Stimulated activated CD4-positive, alpha-beta T cell treated with anti-CD3 and anti-CD28 coated beads, TNF-alpha, amount 100 ng/mL, for 48 hours (primary cell): Measurements from ENCODE around the gene PHC3.
"Not testable (repeated sequence)": the region's sequence is repeated elsewhere in the genome, so short reads cannot be mapped to it uniquely, and the experiment has no call there.

Source experiments
- DNase-seq, 3 donors: peaks; one replicate each; pipeline ENCODE4 v3.0.0-alpha.2; 2020; ENCODE audit warnings: low read depth in 3 of 3

PHC3 gene

DNA sequence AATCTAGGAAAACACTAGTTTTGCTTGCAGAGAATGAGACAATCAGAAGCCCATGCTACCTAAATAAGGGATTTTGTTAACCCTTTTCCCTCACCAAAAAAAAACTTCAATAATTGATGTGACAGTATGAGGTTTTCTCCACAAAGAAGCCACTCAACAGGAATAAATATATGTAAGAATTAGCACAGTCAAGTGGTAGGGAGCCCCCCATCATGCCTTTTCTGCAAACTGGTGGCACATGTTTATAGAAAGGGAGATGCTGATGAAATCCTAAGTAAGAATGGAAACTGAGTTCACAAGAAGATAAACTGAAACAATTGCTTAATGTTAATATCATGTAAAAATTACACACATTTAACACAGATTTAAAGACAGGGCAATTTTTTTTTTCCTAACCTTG lies 51.0 kb downstream of the PHC3 start:
- no peak for DNase-seq

DNA sequence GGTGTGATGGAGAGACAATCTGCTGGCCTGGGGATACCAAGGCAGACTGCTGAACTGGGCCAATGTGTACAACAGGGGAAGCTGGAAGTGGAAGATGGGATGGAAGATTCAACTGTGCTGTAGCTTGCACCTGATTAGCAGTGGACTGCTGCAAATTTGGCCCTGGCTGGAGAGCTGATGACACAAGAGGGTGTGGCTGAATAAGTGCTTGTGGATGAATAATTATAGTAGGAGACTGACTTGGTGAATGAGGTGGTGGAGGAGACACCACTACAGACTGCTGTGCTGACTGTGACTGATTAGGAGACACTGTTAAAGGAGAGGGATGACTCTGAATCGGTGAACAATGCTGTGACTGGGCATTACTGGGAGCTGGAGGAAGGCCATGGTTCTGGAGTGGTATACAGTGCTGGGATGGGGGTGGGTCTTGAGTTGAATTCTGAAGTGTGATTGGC lies 52.5 kb downstream of the PHC3 start:
- no peak for DNase-seq

DNA sequence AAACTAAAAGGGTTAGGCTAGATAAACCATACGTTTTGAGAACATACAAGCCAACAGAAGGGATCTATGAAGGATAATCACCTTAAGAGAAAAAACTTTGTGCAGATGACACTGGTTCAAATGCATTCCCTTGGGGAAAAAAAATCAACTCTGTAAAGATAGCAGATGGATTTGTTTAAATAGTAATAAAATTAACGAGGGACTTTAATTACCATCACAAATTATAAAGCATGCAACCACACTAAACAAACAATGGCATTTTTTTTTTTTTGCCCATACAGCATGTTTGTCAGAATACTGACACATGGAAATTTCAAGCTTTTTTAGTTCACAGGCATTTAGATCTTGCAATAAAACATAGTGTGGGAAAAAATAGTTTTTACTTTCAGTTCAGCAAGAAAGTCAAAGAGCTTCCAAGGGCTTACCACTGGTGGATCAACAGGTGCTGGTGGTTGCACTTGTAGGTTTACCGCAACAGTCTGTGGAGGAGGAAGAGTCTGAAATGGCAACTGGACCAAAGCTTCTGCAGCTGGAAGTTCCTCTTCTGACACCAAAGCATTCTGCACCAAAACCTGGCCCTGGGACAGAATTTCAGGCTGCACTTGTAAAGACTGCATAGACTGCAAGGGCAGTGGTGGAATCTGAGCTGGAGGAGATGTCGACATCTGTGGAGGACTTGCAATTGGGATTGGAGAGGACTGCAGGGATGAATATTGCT lies 53.1 kb downstream of the PHC3 start:
- DNase-seq, result no peak

DNA sequence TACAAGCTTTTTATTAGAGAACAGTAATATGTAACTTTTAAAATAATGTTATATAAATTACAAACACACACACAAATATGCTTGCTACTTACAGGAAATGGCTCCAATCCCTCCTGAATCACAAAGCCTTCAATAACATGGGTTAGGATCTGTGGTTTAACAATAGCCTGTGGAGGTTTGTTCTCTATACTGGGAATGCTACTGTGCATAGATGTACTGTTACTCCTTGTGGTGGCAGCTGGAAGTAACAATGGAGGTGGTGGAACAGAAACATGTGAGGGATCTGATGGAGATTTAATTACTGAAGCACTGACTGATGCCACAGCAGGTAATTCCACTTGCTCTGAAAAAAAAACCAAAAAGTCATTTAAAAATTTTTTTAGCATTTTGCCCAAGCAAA lies 64.4 kb downstream of the PHC3 start:
- DNase-seq, result no peak

DNA sequence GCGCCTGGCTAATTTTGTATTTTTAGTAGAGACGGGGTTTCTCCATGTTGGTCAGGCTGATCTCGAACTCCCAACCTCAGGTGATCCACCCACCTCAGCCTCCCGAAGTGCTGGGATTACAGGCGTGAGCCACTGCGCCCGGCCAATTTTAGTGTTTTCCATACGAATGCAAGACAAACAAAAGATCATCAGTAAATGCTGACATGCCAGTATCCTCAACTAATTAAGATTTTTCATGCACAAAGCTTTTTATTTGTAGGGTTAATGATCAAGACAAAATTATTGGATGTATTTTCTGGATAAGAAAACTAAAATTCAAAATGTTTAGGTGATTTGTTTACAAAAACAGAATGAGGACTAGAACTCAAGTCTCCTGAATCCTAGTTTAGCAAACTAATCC lies 67.4 kb downstream of the PHC3 start:
- not testable (repeated sequence) for DNase-seq

DNA sequence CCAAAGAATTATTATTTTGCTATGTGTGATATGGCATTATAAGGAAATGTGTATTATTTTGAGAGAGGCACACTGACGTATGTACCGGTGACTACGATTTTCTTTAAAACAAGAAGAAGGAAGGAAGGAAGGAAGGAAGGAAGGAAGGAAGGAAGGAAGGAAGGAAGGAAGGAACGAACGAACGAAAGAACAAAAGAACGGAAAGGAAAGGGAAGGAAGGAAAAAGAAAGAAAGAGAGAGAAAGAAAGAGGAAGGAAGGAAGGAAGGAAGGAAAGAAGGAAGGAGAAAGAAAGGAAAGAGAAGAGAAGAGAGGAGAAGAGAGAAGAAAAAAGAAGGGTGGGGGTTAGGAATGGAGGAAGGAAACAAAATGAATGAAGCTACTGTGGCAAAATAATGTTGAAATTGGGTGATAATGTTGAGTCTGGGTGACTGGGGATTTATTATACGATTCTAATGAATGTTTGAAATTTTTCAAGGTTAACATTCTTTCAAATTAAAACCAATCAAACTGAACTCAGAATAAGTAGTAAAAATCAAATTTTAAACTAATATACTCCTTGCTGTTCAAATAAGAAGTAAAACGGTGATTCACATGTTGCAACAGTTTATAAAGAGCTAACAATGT lies 70.3 kb downstream of the PHC3 start:
- DNase-seq, result no peak

DNA sequence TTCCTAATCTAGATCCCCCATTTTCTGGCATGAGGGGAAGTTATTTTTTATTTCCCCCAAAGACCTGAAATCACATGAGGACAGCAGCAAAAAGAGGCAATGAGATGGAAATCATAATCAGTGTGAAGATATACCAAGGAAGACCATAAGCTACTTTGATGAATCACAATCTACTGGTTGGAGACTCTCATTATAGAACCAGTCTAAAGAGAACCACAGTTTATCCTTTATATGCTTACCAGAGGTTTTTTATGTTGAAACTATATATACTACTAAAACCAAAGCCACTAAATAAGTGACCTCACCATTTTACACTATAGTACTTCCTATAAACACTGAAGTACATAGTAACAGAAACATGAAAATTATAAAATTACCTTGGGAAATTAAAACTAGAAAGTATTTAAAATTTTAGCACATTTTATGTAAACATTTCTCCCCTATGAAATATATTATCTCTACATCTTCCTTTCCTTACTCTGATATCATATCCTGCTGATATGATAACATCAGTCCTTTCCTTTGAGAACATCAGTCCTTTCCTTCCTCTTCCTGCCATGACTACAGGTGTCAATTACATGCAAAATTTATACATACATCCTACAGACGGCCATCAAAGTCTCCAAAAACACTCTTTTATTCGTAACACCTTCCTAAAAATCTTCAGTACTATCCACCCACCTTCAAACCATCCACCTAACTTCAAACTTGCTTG lies 71.8 kb downstream of the PHC3 start:
- DNase-seq, result no peak

DNA sequence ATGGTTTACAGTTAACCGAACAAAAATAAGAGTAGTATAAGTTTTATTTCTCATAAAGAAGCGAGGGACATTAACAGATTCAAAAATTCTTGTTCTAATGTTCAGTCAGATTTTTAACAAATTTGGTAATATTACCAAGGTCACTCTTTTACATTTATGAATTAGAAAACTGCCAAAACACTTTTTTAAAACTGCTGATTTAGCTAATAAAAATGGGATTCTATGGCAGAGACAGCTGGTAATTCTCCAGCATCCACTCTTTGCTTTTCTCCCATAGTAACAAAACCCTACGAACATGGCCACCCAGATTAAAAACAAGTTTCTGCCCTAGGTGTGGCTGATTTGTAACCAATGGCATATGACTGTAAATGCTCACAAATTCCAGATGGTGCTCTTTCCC lies 72.6 kb downstream of the PHC3 start:
- DNase-seq, result no peak

DNA sequence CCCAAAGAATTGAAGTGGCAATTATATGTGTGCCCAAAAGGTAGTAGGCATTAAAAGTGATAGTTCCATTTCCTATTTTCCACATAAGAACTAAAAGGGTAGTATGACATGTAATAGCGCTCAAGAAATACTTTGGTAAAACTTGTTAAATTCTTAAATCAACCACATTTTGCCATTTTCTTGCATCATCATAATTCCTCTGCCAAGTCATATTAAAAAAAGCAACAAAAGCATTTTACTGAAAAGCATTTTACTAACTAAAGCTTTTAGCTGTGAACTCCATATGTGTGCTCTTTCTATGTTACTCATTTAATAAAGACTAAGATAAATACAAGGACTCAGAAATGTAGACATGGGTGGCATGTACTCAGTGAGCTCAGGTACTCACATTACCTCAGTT lies 73.6 kb downstream of the PHC3 start:
- DNase-seq, result no peak

DNA sequence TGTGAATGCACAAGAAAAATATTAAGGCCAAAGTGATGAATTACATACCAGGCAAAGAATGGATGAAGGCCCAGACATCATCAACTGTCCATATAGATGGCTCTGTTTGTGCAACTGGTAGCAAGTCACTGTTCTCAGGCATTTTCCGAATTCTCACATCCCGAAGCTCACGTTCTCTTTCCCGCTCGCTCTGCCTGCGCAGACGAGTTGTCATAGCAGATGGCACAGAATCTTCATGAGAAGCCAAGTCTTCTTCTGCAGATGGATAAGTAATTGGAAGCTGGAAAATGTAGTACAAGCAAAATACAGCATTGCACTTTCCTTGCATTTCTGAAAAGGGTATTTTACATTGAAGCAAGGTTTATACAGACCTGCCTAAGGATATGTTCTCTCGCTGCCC lies 79.1 kb downstream of the PHC3 start:
- no peak for DNase-seq

DNA sequence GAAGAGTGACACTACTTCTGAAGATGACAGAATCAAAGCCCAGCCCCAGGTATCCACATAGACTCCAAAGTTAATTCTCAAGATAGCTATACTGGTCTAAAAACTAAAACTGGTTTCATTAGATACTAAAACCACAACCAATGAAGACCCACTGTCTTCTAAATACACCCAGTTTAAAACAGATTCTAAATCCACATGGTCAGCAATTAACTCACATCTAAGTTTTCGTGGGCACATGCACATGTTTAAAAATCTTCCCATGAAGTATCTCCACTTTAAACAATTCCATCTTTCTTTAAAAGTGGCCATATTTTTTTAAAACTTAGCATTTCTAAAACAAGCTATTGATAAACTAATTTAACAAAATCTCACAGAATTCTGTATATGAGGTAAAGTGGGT lies 80.6 kb downstream of the PHC3 start:
- DNase-seq, result no peak

DNA sequence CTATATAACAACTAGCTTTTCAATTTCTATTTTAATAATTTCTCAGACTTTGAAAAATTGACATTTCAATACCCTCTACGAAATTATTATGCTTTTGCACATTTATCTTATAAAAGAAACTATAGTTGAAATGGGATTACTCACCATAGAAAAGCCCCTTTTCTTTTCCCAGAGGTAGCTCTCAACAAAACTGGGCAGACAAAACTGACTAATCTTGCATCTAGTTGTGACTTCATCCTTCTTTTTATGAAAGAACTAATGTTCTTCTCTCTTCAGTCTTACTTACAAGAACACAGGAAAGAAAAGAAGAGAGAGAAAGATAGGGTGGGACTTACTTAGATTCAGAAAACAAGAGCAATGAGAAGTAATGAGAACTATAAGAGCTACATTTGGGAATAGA lies 82.8 kb downstream of the PHC3 start:
- DNase-seq, result no peak

DNA sequence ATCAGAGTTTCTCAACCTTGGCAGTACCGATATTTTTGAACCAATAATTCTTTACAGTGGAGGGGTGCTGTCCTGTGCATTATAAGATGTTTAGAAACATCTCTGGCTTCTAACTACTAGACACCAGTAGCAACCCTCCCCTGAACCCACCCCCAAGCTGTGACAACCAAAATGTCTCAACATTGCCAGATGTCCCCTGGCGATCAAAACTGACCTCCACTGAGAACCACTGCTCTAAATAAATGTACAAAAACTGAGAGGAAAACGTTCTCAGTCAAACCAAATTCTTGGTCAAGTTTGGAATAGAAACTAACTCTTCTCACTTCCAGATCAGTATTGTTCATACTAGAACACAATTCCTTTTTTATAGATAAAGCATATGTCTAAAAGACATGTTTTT lies 85.2 kb downstream of the PHC3 start:
- DNase-seq, result no peak

DNA sequence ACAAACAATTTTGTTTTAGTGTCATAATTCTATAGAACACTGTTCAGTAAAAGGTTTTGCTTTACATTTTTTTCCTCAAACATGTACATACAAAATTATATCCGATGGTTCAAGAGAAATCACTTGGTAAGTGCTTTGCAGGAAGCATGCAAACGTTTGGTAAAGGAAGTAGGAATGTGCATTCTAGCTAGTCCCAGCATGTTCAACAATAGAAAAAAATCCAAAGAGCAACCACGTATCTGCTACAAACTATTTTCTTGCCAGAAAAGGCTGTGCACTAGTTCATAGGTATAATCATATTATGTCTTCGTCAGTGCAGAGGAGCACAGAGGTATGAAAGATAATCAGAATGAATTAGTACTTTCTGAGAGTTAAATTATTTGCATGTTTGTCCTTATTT lies 85.8 kb downstream of the PHC3 start:
- no peak for DNase-seq

DNA sequence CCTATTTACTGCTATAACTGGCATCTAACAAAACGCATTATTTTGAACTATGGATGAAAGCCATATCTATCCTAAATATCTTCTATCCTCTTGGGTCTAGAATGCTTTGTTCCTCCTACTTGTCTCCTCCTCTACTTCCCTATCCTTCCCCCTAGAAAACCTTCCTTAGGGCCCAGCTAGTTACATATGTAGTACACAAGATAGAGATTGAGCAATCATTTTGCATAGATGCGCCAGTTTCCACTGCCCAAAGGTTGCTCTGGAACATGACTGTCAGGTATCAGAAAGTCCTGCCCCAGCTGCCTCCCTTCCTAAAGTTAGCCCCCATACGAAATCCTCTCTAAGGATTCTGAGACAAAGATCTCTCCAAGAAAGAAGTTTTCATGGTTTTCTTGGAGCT lies 88.6 kb downstream of the PHC3 start:
- DNase-seq, result no peak

DNA sequence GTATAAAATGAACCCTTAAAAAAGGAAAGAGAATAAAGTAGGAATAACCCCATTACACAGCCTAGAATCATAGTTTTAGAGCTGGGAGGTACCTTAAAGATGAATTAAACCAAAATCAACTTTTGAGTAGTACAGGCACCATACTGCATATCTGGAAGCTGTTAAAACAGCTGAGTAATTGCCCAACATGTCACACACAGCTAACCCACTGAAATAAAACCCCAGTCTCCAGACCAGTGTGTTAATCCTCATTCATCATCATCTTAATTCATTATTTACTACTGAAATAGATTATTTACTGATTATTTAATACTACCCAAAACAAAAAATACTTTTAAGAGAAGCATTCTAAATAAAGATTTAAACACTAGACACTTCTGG lies 90.9 kb downstream of the PHC3 start:
- no peak for DNase-seq

DNA sequence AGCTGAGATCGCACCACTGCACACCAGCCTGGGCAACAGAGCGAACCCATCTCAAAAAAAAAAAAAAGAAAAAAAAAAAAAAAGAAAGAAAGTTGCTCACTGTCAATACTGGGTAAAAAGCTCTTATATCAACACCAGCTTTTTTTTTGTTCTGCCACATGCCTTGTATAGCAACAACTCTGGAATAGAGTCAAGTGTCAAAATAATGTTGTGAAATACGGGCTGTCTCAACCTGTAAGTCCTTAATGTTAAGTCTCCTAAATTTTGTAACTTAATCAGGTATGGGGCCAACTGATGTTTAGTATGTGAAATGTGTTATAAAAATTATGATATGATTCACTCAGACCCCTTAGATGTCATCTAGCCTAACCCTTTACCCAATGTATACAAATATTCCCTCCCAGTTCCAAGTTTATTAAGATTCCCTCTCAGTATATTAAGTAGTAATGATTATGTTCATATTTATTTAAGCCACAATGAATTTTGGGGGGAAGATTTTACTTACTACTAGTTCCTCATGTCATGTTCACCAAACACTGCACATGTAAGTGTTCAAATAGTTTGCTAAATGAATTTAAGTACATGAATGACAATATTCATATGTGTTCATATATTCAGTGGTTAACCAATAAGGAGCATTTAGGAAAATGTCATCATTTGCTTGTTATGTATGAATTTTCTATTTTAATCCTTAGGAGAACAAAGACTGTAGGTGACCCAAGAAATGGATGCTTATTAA lies 91.5 kb downstream of the PHC3 start:
- DNase-seq, result no peak

DNA sequence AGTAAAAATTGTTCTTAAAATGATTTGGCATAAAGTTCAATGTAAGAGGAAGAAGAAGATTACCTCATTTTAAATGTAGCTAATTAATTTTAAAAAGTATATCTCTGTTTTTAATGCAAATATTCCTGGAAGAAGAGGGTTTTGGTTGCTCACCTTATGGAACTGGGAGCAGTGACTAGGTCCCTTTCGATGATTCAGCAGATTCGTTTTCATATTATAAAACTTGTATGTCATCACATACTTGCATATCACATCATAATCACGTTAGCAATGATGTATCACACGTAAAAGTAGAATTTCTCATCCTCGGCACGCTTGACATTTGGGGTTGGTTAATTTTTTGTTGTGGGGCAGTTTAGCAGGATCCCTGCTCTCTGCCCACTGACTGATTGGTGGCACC lies 96.1 kb downstream of the PHC3 start:
- no peak for DNase-seq

DNA sequence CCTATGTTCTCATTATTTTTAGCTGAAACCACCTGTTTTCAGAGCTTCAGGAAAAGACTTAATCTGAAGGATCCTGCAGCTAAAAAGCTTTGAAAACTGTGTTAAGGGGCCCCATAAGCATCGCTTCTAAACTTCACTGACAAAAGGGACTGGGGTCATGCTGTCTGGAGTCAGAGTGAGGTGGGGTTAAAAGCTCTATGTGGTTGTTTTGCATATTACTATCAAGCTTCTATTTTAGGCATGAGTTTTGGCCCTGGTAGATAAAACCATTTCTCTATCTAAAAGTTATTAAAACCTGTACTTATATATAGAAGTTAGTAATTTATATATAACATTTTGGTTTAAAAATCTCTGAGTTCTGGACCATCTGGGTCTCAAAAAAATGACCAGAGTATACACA lies 98.2 kb downstream of the PHC3 start:
- no peak for DNase-seq

DNA sequence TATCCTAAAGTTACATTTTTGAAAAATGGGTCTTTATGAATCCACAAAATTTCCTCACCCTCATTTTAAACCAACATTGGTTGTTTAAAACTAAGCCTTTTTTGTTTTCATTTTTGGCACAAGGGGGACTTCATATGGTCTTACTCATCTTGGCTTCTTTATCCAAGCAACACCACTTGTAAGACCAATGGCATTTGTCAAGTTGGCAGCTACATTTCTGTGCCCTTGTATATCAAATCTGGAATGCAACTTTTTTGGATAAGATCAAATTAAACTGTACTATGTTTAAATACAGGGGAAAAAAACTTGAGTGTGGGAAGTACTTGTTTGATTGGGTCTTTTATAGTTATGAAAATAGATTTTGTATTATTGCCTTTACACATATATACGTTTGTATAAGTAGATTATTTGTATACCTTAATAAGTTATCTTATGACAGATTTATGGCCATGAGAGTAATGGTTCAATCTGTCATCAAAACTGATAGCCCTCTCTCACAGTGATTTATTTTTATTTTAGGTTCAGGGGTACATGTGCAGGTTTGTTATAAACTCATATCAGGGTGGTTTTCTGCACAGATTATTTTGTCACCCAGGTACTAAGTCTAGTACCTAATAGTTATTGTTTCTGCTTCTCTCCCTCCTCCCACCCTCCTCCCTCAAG lies 100.3 kb downstream of the PHC3 start:
- no peak for DNase-seq

DNA sequence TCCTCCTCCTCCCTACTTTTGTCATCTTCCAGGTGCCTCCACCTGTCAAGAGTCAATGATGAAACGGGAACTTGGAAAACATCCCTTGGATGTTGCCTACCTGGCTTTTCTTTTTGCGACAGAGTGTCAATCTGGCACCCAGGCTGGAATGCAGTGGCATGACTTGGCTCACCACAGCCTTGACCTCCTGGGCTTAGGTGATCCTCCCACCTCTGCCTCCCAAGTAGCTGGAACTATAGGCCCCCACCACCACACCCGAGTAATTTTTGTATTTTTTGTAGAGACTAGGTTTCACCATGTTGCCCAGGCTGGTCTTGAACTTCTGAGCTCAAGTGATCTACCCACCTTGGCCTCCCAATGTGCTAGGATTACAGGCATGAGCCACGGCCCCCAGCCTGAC lies 100.9 kb downstream of the PHC3 start:
- DNase-seq, result no peak

DNA sequence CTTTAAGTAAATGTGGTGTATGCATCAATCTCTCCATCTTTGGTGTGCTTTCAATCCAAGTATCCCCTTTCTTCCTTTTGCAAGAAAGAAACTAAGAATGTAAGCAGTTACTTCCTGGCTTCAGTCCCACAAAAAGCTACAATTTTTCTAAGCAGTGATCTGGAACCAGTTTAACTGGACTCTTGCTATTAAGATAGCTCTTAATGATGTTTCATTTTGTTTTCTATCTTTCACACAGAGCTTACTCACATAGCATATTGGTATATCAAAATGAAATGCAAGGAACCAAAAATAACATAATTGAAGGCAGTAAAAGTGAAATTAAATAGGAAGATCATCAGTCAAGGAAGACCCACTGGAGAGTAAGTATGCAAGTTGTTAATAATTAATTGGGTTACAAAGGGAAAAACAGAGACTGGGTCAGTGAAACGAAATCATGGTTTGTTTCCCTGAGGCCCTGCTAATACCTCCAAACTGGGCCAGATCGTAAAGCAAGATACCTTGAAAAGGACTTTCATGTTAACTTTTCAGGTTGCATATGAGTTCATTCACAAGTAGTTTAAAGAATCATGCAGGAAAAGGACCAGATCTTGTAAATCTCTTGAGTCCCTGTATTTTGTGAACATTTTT lies 101.9 kb downstream of the PHC3 start:
- no peak for DNase-seq
